B cell (primary cell): Measurements from ENCODE around the gene ZNF705A.
"Not testable (repeated sequence)": the region's sequence is repeated elsewhere in the genome, so short reads cannot be mapped to it uniquely, and the experiment has no call there.

ENCODE experiments used
- CTCF ChIP-seq: fragments of 200-600 bp; IDR thresholded peaks from one replicate; pipeline ENCODE4 v1.8.0; 2022; ENCODE audit warnings: antibody characterized with exemption, mild to moderate bottlenecking
- EZH2 ChIP-seq: IDR thresholded peaks from 2 replicates; pipeline ENCODE4 v1.6.1; 2012; ENCODE audit warnings: borderline replicate concordance, low read depth, mild to moderate bottlenecking, moderate library complexity, low read length; ENCODE audit not compliant: insufficient read depth, poor library complexity, severe bottlenecking

DNA sequence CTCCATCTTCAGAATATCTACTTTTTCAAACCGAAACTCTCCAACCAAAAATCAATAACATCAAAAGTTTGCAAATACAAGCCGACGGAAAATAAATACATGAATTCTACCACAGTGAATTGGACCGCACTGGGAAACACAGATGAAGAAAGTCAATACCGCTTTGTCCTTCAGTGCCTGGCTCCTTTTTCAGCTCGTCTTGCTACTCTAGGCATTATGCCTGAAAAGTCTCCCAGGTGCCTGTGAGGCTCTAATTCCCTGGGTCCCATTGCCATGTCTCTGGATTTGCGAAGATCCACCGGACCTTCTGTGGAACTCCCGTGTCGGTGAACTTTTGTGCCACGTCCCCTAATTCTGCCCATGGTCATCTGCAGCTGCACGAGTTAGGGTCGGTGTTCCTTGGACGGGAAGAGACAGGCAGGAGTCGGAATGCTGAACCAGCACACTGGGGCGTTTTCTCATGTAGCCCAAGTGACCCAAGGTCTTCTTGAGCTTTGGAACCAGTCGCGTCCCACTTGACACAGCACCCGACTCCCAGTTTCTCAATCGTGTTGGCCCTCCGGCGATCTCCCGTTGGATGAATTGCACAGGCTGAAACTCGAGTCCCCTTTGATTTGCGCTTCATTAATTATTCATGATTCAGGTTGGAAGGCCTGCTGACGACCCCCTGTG, 62.0 kb downstream of the ZNF705A start:
- TF ChIP-seq CTCF, EZH2: not testable (repeated sequence)
